Thyroid gland (tissue), 4 donors: ENCODE results near the gene METTL21C. TPM values are rescaled to one million over a fixed set of nuclear protein-coding genes. Genes with fewer than 3 reads are reported as not detected.
A peak's percentile ranks its signal among the peaks of the same experiment; 100 is the strongest.

Experiments used
- DNase-seq, 2 donors: peaks; one replicate each; pipeline ENCODE4 v3.0.0-alpha.2; 2019
- H3K27ac ChIP-seq, 3 donors: fragments of 200-600 bp; sonication (generic); 1 replicate in 2 of 3; 2 replicates in 1 of 3; pipeline ENCODE4 v1.5.1; 2016 to 2019; ENCODE audit warnings: mild to moderate bottlenecking in 1 of 3, moderate library complexity in 1 of 3
- H3K27me3 ChIP-seq: fragments of 200-600 bp; sonication (generic); one replicate; pipeline ENCODE4 v1.5.1; 2019
- H3K36me3 ChIP-seq, 2 donors: fragments of 200-600 bp; sonication (generic); one replicate each; pipeline ENCODE4 v1.5.1; 2016 to 2019
- H3K4me1 ChIP-seq, 2 donors: fragments of 200-600 bp; sonication (generic); one replicate each; pipeline ENCODE4 v1.5.1; 2017 to 2019
- H3K4me3 ChIP-seq, 3 donors: fragments of 200-600 bp; sonication (generic); replicated peaks in 1 of 3; 1 replicate in 2 of 3; 2 replicates in 1 of 3; pipeline ENCODE4 v1.5.1; 2016; ENCODE audit warnings: mild to moderate bottlenecking in 1 of 3
- H3K9me3 ChIP-seq: fragments of 200-600 bp; sonication (generic); one replicate; pipeline ENCODE4 v1.5.1; 2017
- POLR2A ChIP-seq, 2 donors: fragments of 450-650 bp; IDR thresholded peaks; one replicate each; pipeline ENCODE4 v1.6.1; 2017; ENCODE audit warnings: antibody characterized with exemption in 2 of 2, mild to moderate bottlenecking in 2 of 2, moderate library complexity in 1 of 2
- WGBS, 2 donors: methylation state at CpG; one replicate each; pipeline ENCODE4 v1.1.5; 2017; 5-methylcytosine and 5-hydroxymethylcytosine counted together
- intact Hi-C: fragments of 100-400 bp; cut with DNase I; formaldehyde crosslinking; loops from one replicate; pipeline ENCODE4 v1.15.1; 2023
- total RNA-seq, 4 donors: library from RNA; depleted of rRNA; stranded (reverse); fragments of >200 nt; gene quantifications; one replicate each; pipeline ENCODE4 v1.2.3, GENCODE V29; 2016
- TF ChIP-seq, protein P1 (sequence below), 6 experiments: fragments of 200-600 bp in 3 of 6; fragments of 450-650 bp in 3 of 6; sonication (generic) in 3 of 6; IDR thresholded peaks; one replicate each; pipeline ENCODE4 v1.5.1; 2016 to 2019; ENCODE audit warnings: antibody characterized with exemption in 6 of 6, mild to moderate bottlenecking in 2 of 6, inconsistent platforms in 1 of 6, moderate library complexity in 1 of 6

METTL21C gene
- total RNA-seq, 4 donors from 2014 or later: not detected

DNA sequence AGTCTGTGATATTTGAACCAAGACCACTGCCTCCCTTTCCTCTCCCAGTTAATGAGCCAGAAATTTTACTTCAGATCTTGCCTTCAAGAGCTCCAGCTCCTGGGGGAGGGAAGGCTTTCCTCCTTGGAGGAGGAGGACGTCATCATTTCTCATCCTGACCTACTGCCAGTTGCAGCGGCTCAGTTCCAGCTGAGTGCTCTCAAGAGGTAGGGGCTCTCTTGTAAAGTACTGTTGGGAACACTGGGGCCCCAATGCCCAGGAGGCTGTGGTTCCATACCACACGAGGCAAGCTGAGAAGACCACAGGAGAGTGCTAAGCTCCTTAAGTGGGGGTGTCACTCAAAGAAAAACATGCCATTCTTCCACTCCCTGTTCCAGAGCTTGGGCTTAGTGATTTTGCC lies 36.2 kb downstream of the METTL21C start:
- peaks cover 6 to 7% of the 10 kb centered on the region in 2 donors for H3K36me3 ChIP-seq
- peak; percentile 91 to 93 for DNase-seq
- H3K9me3 ChIP-seq: no peaks in the 10 kb centered on the region
- intact Hi-C loops: no loop called here
- TF ChIP-seq, protein P1, sequence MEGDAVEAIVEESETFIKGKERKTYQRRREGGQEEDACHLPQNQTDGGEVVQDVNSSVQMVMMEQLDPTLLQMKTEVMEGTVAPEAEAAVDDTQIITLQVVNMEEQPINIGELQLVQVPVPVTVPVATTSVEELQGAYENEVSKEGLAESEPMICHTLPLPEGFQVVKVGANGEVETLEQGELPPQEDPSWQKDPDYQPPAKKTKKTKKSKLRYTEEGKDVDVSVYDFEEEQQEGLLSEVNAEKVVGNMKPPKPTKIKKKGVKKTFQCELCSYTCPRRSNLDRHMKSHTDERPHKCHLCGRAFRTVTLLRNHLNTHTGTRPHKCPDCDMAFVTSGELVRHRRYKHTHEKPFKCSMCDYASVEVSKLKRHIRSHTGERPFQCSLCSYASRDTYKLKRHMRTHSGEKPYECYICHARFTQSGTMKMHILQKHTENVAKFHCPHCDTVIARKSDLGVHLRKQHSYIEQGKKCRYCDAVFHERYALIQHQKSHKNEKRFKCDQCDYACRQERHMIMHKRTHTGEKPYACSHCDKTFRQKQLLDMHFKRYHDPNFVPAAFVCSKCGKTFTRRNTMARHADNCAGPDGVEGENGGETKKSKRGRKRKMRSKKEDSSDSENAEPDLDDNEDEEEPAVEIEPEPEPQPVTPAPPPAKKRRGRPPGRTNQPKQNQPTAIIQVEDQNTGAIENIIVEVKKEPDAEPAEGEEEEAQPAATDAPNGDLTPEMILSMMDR (IDR thresholded peaks at IDR 0.05): no peak
- TF ChIP-seq POLR2A (IDR thresholded peaks at IDR 0.05): no peak
- H3K4me1 ChIP-seq: peaks cover 4 to 12% of the 10 kb centered on the region in 2 donors
- peak overlapping the region; percentile 52 to 59 (median 53) for H3K27ac ChIP-seq
- H3K27me3 ChIP-seq: no peaks in the 10 kb centered on the region
- H3K4me3 ChIP-seq: no peak overlapping the region
- 40 to 44% methylated on average over 3 of the region's 3 CpGs for whole genome bisulfite sequencing, 2 donors

- intact Hi-C loops: no loop called here
- TF ChIP-seq POLR2A (IDR thresholded peaks at IDR 0.05): no peak
- TF ChIP-seq, protein P1 (IDR thresholded peaks at IDR 0.05): peak in 2 of 6 experiments; percentile 7 to 14
- Histone ChIP-seq H3K36me3 (peaks cover 6 to 7% of the 10 kb centered on the region in 2 donors), H3K27ac (no peak overlapping the region), H3K27me3 (no peaks in the 10 kb centered on the region), H3K4me3 (no peak overlapping the region), H3K9me3 (no peaks in the 10 kb centered on the region), H3K4me1 (peaks cover 4 to 12% of the 10 kb centered on the region in 2 donors)
- no peak for DNase-seq
- WGBS, 2 donors: 85 to 92% methylated on average over 6 of the region's 6 CpGs
Observed at GRCh38 chr13:102657630-102658029, 37.2 kb downstream of the METTL21C start.

- H3K36me3 ChIP-seq: peaks cover 7 to 8% of the 10 kb centered on the region in 2 donors
- intact Hi-C loops: no loop called here
- H3K4me1 ChIP-seq: peaks cover 4 to 19% of the 10 kb centered on the region in 2 donors
- H3K4me3 ChIP-seq: no peak overlapping the region
- TF ChIP-seq POLR2A (IDR thresholded peaks at IDR 0.05): no peak
- TF ChIP-seq, protein P1 (IDR thresholded peaks at IDR 0.05): no peak
- no peak for DNase-seq
- no peaks in the 10 kb centered on the region for H3K9me3 ChIP-seq
- 60 to 98% methylated on average over 2 of the region's 2 CpGs for WGBS, 2 donors
- H3K27me3 ChIP-seq: no peaks in the 10 kb centered on the region
- H3K27ac ChIP-seq: no peak overlapping the region
Observed at GRCh38 chr13:102654756-102655155, 40.1 kb downstream of the METTL21C start.

DNA sequence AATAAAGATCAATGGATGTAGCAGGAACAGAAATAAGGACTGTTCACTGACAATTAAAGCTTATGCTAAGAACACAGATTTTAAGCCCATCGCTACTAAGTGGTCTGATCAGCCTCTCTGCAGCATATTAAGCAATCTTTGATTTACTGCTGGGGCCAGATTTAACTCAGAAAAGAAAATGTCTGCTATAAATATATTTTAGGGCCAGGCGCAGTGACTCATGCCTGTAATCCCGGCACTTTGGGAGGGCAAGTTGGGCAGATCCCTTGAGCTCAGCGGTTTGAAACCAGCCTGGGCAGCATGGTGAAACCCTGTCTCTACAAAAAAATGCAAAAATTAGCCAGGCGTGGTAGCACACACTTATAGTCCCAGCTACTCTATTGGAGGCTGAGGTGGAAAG lies 43.0 kb downstream of the METTL21C start:
- TF ChIP-seq, protein P1 (IDR thresholded peaks at IDR 0.05): no peak
- no peak for TF ChIP-seq POLR2A (IDR thresholded peaks at IDR 0.05)
- no peak overlapping the region for H3K4me3 ChIP-seq
- no peak overlapping the region for H3K27ac ChIP-seq
- no peaks in the 10 kb centered on the region for H3K9me3 ChIP-seq
- peak; percentile 30 to 36 for DNase-seq
- peaks cover 0 to 7% of the 10 kb centered on the region in 2 donors for H3K4me1 ChIP-seq
- 53 to 58% methylated on average over 5 of the region's 5 CpGs for WGBS, 2 donors
- intact Hi-C loops: no loop called here
- peaks cover 21 to 32% of the 10 kb centered on the region in 2 donors for H3K36me3 ChIP-seq
- no peaks in the 10 kb centered on the region for H3K27me3 ChIP-seq

DNA sequence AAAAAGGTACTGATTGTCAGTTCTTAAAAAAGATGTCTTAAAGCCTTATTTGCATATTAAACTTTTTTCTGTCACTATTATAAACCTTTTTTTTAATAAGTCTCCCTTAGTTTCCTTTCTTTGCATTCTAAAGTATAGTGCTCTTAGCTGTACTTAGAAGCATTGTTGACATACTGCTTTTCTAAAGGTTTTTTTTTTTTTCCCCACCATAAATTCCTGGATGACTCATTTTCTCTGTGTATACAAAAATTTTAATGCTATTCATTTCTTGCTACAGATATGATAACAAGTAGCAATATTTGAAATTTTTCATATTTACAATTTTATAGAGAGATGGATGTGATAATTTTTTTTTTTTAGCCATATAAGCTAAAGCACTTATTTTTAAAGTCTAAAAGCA lies 43.5 kb downstream of the METTL21C start:
- intact Hi-C loops: no loop called here
- no peaks in the 10 kb centered on the region for H3K27me3 ChIP-seq
- no peaks in the 10 kb centered on the region for H3K9me3 ChIP-seq
- no peak for DNase-seq
- H3K4me3 ChIP-seq: no peak overlapping the region
- no peak overlapping the region for H3K27ac ChIP-seq
- H3K36me3 ChIP-seq: peaks cover 23 to 30% of the 10 kb centered on the region in 2 donors
- H3K4me1 ChIP-seq: peaks cover 0 to 7% of the 10 kb centered on the region in 2 donors
- TF ChIP-seq, protein P1 (IDR thresholded peaks at IDR 0.05): no peak
- no peak for TF ChIP-seq POLR2A (IDR thresholded peaks at IDR 0.05)
